H1 (cell line): ENCODE measurements around the gene TASP1. TPM values are rescaled to one million over a fixed set of nuclear protein-coding genes. Genes with fewer than 3 reads are reported as not detected.

Experiments
- HDAC2 ChIP-seq, 2 experiments: fragments of 300-600 bp in 1 of 2; sonication (generic) in 1 of 2; IDR thresholded peaks; 2 replicates each; pipeline ENCODE4 v1.6.1; 2011 to 2012; ENCODE audit warnings: low read depth in 2 of 2, low read length in 2 of 2, mild to moderate bottlenecking in 2 of 2, moderate library complexity in 2 of 2, borderline replicate concordance in 1 of 2, inconsistent platforms in 1 of 2
- JUND ChIP-seq: IDR thresholded peaks from 2 replicates; pipeline ENCODE4 v1.6.1; 2011; ENCODE audit warnings: mild to moderate bottlenecking, improper control_type of control experiment, low read length
- RAD21 ChIP-seq, 2 experiments: IDR thresholded peaks in 1 of 2; conservative IDR thresholded peaks in 1 of 2; 2 replicates each; pipeline ENCODE4 v1.6.1; 2011; ENCODE audit warnings: low read depth in 2 of 2, low read length in 2 of 2, improper control_type of control experiment in 1 of 2, inconsistent platforms in 1 of 2, mild to moderate bottlenecking in 1 of 2, moderate library complexity in 1 of 2
- SIRT6 ChIP-seq: IDR thresholded peaks from one replicate; pipeline ENCODE4 v1.7.1; 2012; ENCODE audit warnings: low read length, inconsistent platforms
- polyA plus RNA-seq, 7 experiments: library from polyadenylated mRNA; depleted of rRNA in 3 of 7; stranded (reverse) in 5 of 7; unstranded in 2 of 7; fragments of >200 nt in 5 of 7; fragments of 200-250 nt in 2 of 7; gene quantifications; 1 replicate in 5 of 7; 2 replicates in 1 of 7; 4 replicates in 1 of 7; pipeline versions ENCODE4 v1.2.1 to v1.2.3, GENCODE V29; 2011 to 2013; ENCODE audit warnings: missing spikeins in 2 of 7, mixed read lengths in 2 of 7
- total RNA-seq: library from RNA; stranded (reverse); fragmentation: NEBNext Ultra II Directional; extraction: Animal tissue kit (Norgen Biotek cat#: 25700); gene quantifications from 2 replicates; pipeline ENCODE4 v1.2.1, GENCODE V29; 2021

The TASP1 gene
- total and polyA plus RNA-seq, 2 of the 8 experiments (the other 6 are each of a cell fraction or from before 2014, with no cell fraction given), result 4.5 to 10.9 TPM

- TF ChIP-seq HDAC2 (IDR thresholded peaks at IDR 0.05; ENCODE audit: borderline replicate concordance in 1 of 2, low read depth in 2 of 2, low read length in 2 of 2) (no peak), RAD21 (IDR thresholded peaks at IDR 0.05 in 1 of 2, conservative IDR thresholded peaks at IDR 0.05 in 1 of 2; ENCODE audit: low read depth in 2 of 2, low read length in 2 of 2) (no peak), SIRT6 (no peak), JUND (no peak)
Observed at GRCh38 chr20:13525225-13525940, 113.3 kb downstream of the TASP1 start (continued).
